H1 (cell line): ENCODE measurements around the gene KRT3. TPM values are rescaled to one million over a fixed set of nuclear protein-coding genes. Genes with fewer than 3 reads are reported as not detected.
A peak's percentile ranks its signal among the peaks of the same experiment; 100 is the strongest.

Source experiments
- CTCF ChIA-PET: fragments of 300-600 bp; sonication (Branson Sonifier 250); formaldehyde crosslinking; loops from one replicate; lab custom pipeline; 2021; ENCODE audit not compliant: partially characterized antibody; lab: Charles Lee
- POLR2A ChIA-PET: fragments of 300-600 bp; sonication (Branson Sonifier 250); formaldehyde crosslinking; loops from one replicate; lab custom pipeline; 2021; ENCODE audit warnings: inconsistent platforms; ENCODE audit not compliant: partially characterized antibody; lab: Charles Lee
- DNase-seq, 2 experiments: peaks; one replicate each; pipeline versions ENCODE4 v3.0.0 to v3.0.0-alpha.2; 2010 to 2022; ENCODE audit warnings: low spot score in 2 of 2, low read depth in 1 of 2, mixed read lengths in 1 of 2
- FAIRE-seq: peaks from 2 replicates; lab custom pipeline; 2011; peaks lifted over from hg19 to GRCh38; lab: Jason Lieb, UNC
- H2AFZ ChIP-seq: 2 replicates; pipeline ENCODE4 v1.8.1; 2012; ENCODE audit warnings: low read length, inconsistent platforms
- H2AK5ac ChIP-seq: 2 replicates; pipeline ENCODE4 v1.6.1; 2013; ENCODE audit warnings: low read depth, low read length
- H2BK120ac ChIP-seq: replicated peaks from 2 replicates; pipeline ENCODE3; 2013; ENCODE audit warnings: low read depth, low read length, inconsistent platforms
- H2BK12ac ChIP-seq: 2 replicates; pipeline ENCODE4 v1.6.1; 2013; ENCODE audit warnings: low read depth, low read length
- H2BK15ac ChIP-seq: 2 replicates; pipeline ENCODE4 v1.6.1; 2013; ENCODE audit warnings: low read length
- H2BK20ac ChIP-seq: 2 replicates; pipeline ENCODE4 v1.6.1; 2013; ENCODE audit warnings: low read length
- H2BK5ac ChIP-seq: 2 replicates; pipeline ENCODE4 v1.6.1; 2013; ENCODE audit warnings: low read depth, low read length
- H3K14ac ChIP-seq: 2 replicates; pipeline ENCODE4 v1.6.1; 2013; ENCODE audit warnings: inconsistent platforms; ENCODE audit not compliant: insufficient read length
- H3K18ac ChIP-seq: 2 replicates; pipeline ENCODE4 v1.6.1; 2013; ENCODE audit warnings: low read length; ENCODE audit errors: extremely low read depth
- H3K23ac ChIP-seq: 2 replicates; pipeline ENCODE4 v1.6.1; 2013; ENCODE audit warnings: inconsistent platforms; ENCODE audit not compliant: insufficient read length
- H3K23me2 ChIP-seq: 2 replicates; pipeline ENCODE4 v1.6.1; 2013; ENCODE audit warnings: low read depth, low read length
- H3K27ac ChIP-seq: 2 replicates; pipeline ENCODE4 v1.6.1; 2011; ENCODE audit warnings: low read depth, low read length, inconsistent platforms
- H3K27me3 ChIP-seq, 4 experiments: replicated peaks in 1 of 4; 1 replicate in 1 of 4; 2 replicates in 3 of 4; pipeline versions ENCODE4 v1.6.1 to v1.8.1; 2011 to 2013; ENCODE audit warnings: low read length in 3 of 4, mild to moderate bottlenecking in 3 of 4, inconsistent platforms in 2 of 4, mixed read lengths in 2 of 4, moderate library complexity in 1 of 4; ENCODE audit not compliant: control insufficient read depth in 3 of 4, insufficient read depth in 3 of 4; ENCODE audit errors: extremely low read depth in 1 of 4
- H3K36me3 ChIP-seq, 4 experiments: 2 replicates each; pipeline versions ENCODE4 v1.6.1 to v1.8.1; 2011 to 2013; ENCODE audit warnings: mild to moderate bottlenecking in 4 of 4, low read length in 3 of 4, moderate library complexity in 2 of 4, control low read depth in 1 of 4, inconsistent platforms in 1 of 4; ENCODE audit not compliant: insufficient read depth in 4 of 4, control insufficient read depth in 2 of 4
- H3K4ac ChIP-seq: replicated peaks from 2 replicates; pipeline ENCODE3; 2013; ENCODE audit warnings: low read length, low read depth, mixed read lengths, inconsistent platforms; ENCODE audit not compliant: insufficient read length
- H3K4me1 ChIP-seq, 4 experiments: replicated peaks in 1 of 4; 1 replicate in 1 of 4; 2 replicates in 3 of 4; pipeline versions ENCODE4 v1.6.1 to v1.8.1; 2011 to 2013; ENCODE audit warnings: low read length in 3 of 4, inconsistent platforms in 2 of 4, mixed read lengths in 1 of 4; ENCODE audit not compliant: insufficient read depth in 4 of 4, control insufficient read depth in 3 of 4
- H3K4me2 ChIP-seq, 2 experiments: 2 replicates each; pipeline versions ENCODE4 v1.6.1 to v1.8.1; 2011 to 2013; ENCODE audit warnings: low read depth in 2 of 2, low read length in 2 of 2, control low read depth in 1 of 2, inconsistent platforms in 1 of 2, mild to moderate bottlenecking in 1 of 2; ENCODE audit not compliant: insufficient read depth in 1 of 2
- H3K4me3 ChIP-seq, 4 experiments: fragments of 200-600, 300-600 bp in 1 of 4; sonication (generic), shearing (Covaris generic), sonication (Bioruptor Twin) in 1 of 4; 2 replicates each; pipeline versions ENCODE4 v1.5.1 to v1.8.1; 2011 to 2016; ENCODE audit warnings: low read length in 4 of 4, low read depth in 3 of 4, control low read depth in 2 of 4, inconsistent platforms in 2 of 4, mild to moderate bottlenecking in 2 of 4, mixed read lengths in 1 of 4, moderate library complexity in 1 of 4; ENCODE audit not compliant: insufficient read depth in 2 of 4; ENCODE audit errors: extremely low read depth in 1 of 4
- H3K56ac ChIP-seq: replicated peaks from 2 replicates; pipeline ENCODE3; 2013; ENCODE audit warnings: low read depth, mild to moderate bottlenecking, mixed read lengths, low read length, inconsistent platforms; ENCODE audit not compliant: insufficient read length
- H3K79me1 ChIP-seq: 2 replicates; pipeline ENCODE4 v1.6.1; 2013; ENCODE audit warnings: low read depth, low read length, control low read depth
- H3K79me2 ChIP-seq, 2 experiments: 2 replicates each; pipeline versions ENCODE4 v1.6.1 to v1.8.1; 2012 to 2013; ENCODE audit warnings: low read length in 2 of 2, mild to moderate bottlenecking in 2 of 2, inconsistent platforms in 1 of 2; ENCODE audit not compliant: insufficient read depth in 2 of 2, control insufficient read depth in 1 of 2
- H3K9ac ChIP-seq, 4 experiments: replicated peaks in 1 of 4; 1 replicate in 1 of 4; 2 replicates in 3 of 4; pipeline versions ENCODE4 v1.6.1 to v1.8.1; 2011 to 2013; ENCODE audit warnings: low read depth in 3 of 4, low read length in 3 of 4, control low read depth in 2 of 4, mild to moderate bottlenecking in 2 of 4, moderate library complexity in 2 of 4, inconsistent platforms in 1 of 4; ENCODE audit errors: extremely low read depth in 1 of 4
- H3K9me3 ChIP-seq, 2 experiments: 2 replicates each; pipeline versions ENCODE4 v1.6.1 to v1.8.1; 2012 to 2013; ENCODE audit warnings: mild to moderate bottlenecking in 2 of 2, moderate library complexity in 2 of 2, control low read depth in 1 of 2, inconsistent platforms in 1 of 2, low read depth in 1 of 2, low read length in 1 of 2, mixed read lengths in 1 of 2; ENCODE audit not compliant: insufficient read depth in 2 of 2
- H4K20me1 ChIP-seq, 2 experiments: replicated peaks in 1 of 2; 2 replicates each; pipeline versions ENCODE3 to v1.8.1; 2011 to 2013; ENCODE audit warnings: inconsistent platforms in 2 of 2, low read length in 2 of 2, mild to moderate bottlenecking in 1 of 2; ENCODE audit not compliant: insufficient read depth in 2 of 2, control insufficient read depth in 1 of 2
- H4K5ac ChIP-seq: 2 replicates; pipeline ENCODE4 v1.6.1; 2013; ENCODE audit warnings: low read length, low read depth, mixed read lengths, inconsistent platforms; ENCODE audit not compliant: insufficient read length
- H4K8ac ChIP-seq: 2 replicates; pipeline ENCODE4 v1.8.0; 2013; ENCODE audit warnings: mild to moderate bottlenecking, moderate library complexity, low read length, inconsistent platforms; ENCODE audit not compliant: insufficient read depth; ENCODE audit errors: extremely low read depth
- H4K91ac ChIP-seq: replicated peaks from 2 replicates; pipeline ENCODE3; 2013; ENCODE audit warnings: low read length, mixed read lengths, inconsistent platforms; ENCODE audit not compliant: insufficient read length
- CBX8 ChIP-seq: fragments of 300-800, 300-1000 bp; sonication (generic); IDR thresholded peaks from 2 replicates; pipeline ENCODE4 v1.7.1; 2016; ENCODE audit warnings: low read depth, low read length, borderline replicate concordance
- CEBPB ChIP-seq: IDR thresholded peaks from 2 replicates; pipeline ENCODE4 v1.6.1; 2012; ENCODE audit warnings: low read depth, low read length
- EGR1 ChIP-seq: IDR thresholded peaks from 2 replicates; pipeline ENCODE4 v1.6.1; 2011; ENCODE audit warnings: low read depth, low read length, borderline replicate concordance
- HDAC2 ChIP-seq, 2 experiments: fragments of 300-600 bp in 1 of 2; sonication (generic) in 1 of 2; IDR thresholded peaks; 2 replicates each; pipeline ENCODE4 v1.6.1; 2011 to 2012; ENCODE audit warnings: low read depth in 2 of 2, low read length in 2 of 2, mild to moderate bottlenecking in 2 of 2, moderate library complexity in 2 of 2, borderline replicate concordance in 1 of 2, inconsistent platforms in 1 of 2
- JUN ChIP-seq: IDR thresholded peaks from 2 replicates; pipeline ENCODE4 v1.6.1; 2011; ENCODE audit warnings: low read depth, mild to moderate bottlenecking, improper control_type of control experiment, low read length
- KDM5A ChIP-seq: fragments of 200-600 bp; IDR thresholded peaks from 2 replicates; pipeline ENCODE4 v1.7.1; 2012; ENCODE audit warnings: mild to moderate bottlenecking, low read length, inconsistent platforms, mixed read lengths
- RAD21 ChIP-seq, 2 experiments: IDR thresholded peaks in 1 of 2; conservative IDR thresholded peaks in 1 of 2; 2 replicates each; pipeline ENCODE4 v1.6.1; 2011; ENCODE audit warnings: low read depth in 2 of 2, low read length in 2 of 2, improper control_type of control experiment in 1 of 2, inconsistent platforms in 1 of 2, mild to moderate bottlenecking in 1 of 2, moderate library complexity in 1 of 2
- SAP30 ChIP-seq: fragments of 300-600 bp; sonication (generic); IDR thresholded peaks from 2 replicates; pipeline ENCODE4 v1.7.1; 2012; ENCODE audit warnings: low read length, moderate library complexity, mild to moderate bottlenecking, inconsistent platforms; ENCODE audit not compliant: insufficient read depth, insufficient replicate concordance
- SIRT6 ChIP-seq: IDR thresholded peaks from one replicate; pipeline ENCODE4 v1.7.1; 2012; ENCODE audit warnings: low read length, inconsistent platforms
- SP4 ChIP-seq: IDR thresholded peaks from 2 replicates; pipeline ENCODE4 v1.6.1; 2012; ENCODE audit warnings: low read length, inconsistent platforms
- WGBS, 2 experiments: shearing (Covaris generic) in 1 of 2; methylation state at CpG; one replicate each; pipeline versions ENCODE4 v1.1.6 to v1.1.7; 2013 to 2015; ENCODE audit warnings: low lambda C conversion rate in 2 of 2, mixed read lengths in 2 of 2, inconsistent platforms in 1 of 2, low coverage in 1 of 2, missing lambda C conversion rate in 1 of 2; ENCODE audit not compliant: insufficient replicate concordance in 2 of 2, insufficient coverage in 1 of 2, insufficient read length in 1 of 2; ENCODE audit errors: extremely low coverage in 1 of 2, missing lambda C conversion rate in 1 of 2; 5-methylcytosine and 5-hydroxymethylcytosine counted together
- polyA plus RNA-seq, 7 experiments: library from polyadenylated mRNA; depleted of rRNA in 3 of 7; stranded (reverse) in 5 of 7; unstranded in 2 of 7; fragments of >200 nt in 5 of 7; fragments of 200-250 nt in 2 of 7; gene quantifications; 1 replicate in 5 of 7; 2 replicates in 1 of 7; 4 replicates in 1 of 7; pipeline versions ENCODE4 v1.2.1 to v1.2.3, GENCODE V29; 2011 to 2013; ENCODE audit warnings: missing spikeins in 2 of 7, mixed read lengths in 2 of 7
- total RNA-seq: library from RNA; stranded (reverse); fragmentation: NEBNext Ultra II Directional; extraction: Animal tissue kit (Norgen Biotek cat#: 25700); gene quantifications from 2 replicates; pipeline ENCODE4 v1.2.1, GENCODE V29; 2021
- TF ChIP-seq, protein P1 (sequence below): IDR thresholded peaks from 2 replicates; pipeline ENCODE4 v1.6.1; 2012; ENCODE audit warnings: inconsistent platforms

Gene KRT3
- total and polyA plus RNA-seq, 2 of the 8 experiments (the other 6 are each of a cell fraction or from before 2014, with no cell fraction given) = not detected

DNA sequence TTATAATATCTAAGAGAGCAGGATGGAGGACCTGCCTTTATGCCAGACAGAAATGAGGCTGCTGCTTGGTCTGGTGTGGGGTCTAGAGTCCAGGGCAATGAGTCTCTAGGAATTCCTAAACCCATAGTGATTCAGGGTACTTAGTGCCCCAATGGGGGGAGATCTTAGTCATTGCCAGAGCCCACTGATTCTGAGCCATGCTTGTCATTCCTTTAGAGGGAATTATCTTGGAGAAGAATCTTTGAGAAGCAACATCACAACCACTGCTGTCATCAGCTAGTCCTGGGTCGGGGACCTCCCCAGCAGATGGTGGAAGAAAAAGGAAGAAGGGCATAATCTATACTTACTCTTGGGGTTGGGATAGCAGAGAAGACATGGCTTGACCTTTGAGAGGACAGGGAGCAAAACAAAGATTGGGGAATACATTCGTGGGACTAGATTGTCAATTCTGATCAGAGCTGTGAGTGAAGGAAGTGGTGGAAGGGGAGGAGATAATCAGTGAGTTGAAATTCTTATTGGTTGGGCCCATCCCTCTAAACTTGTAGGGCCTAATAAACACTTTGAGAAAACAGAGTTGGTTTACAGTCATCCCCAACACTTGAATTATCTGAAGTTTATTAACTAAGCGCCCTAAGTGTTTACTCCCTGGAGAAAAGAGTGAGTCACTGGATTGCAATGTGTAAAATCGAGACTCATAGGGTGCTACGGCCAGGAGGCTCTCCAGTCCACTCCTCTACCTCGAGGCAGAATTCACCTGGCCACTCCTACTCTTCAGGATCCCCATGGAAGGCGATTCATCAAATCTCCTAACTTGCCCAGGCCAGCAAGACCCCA is 3.0 kb upstream of the KRT3 start:
- Histone ChIP-seq H2AFZ (no peak overlapping the region), H3K9me3 (no peaks in the 10 kb centered on the region; a peak in 1 of 4 replicates), H4K8ac (no peak overlapping the region), H4K91ac (no peak overlapping the region), H3K23ac (no peak overlapping the region), H3K4me1 (peaks cover 0 to 11% (median 2%) of the 10 kb centered on the region in 4 experiments; a peak in 3 of 7 replicates), H2BK12ac (peak overlapping the region; percentile 84; the same call in 1 of the 2 replicates), H2BK120ac (no peak overlapping the region), H2AK5ac (peak overlapping the region; percentile 76; the same call in 1 of the 2 replicates), H4K20me1 (no peaks in the 10 kb centered on the region), H3K14ac (no peak overlapping the region), H3K4me3 (no peak overlapping the region), H2BK15ac (no peak overlapping the region; the same call in 1 of the 2 replicates), H3K79me1 (no peaks in the 10 kb centered on the region), H3K56ac (no peak overlapping the region), H3K4ac (no peak overlapping the region), H3K4me2 (no peak overlapping the region; a peak in 1 of 4 replicates), H2BK5ac (no peak overlapping the region; the same call in 1 of the 2 replicates), H3K18ac (no peak overlapping the region), H3K23me2 (peaks cover 2% of the 10 kb centered on the region; the same call in 1 of the 2 replicates), H3K27me3 (no peaks in the 10 kb centered on the region), H2BK20ac (no peak overlapping the region), H3K36me3 (no peaks in the 10 kb centered on the region), H3K27ac (no peak overlapping the region), H3K79me2 (no peaks in the 10 kb centered on the region), H4K5ac (no peak overlapping the region), H3K9ac (no peak overlapping the region)
- FAIRE-seq = no peak
- POLR2A ChIA-PET = no interaction called here
- WGBS, 2 experiments = 58% methylated on average over 7 of the region's 7 CpGs; no CpG with 5 or more reads in 1 of the 2 experiments
- CTCF ChIA-PET = interaction anchor here (1.9 kb wide), 1 partner anchor 27 kb away, joined by 4 read pairs; no protein-coding TSS in a partner anchor
- DNase-seq = no peak
- no peak for TF ChIP-seq JUN
- TF ChIP-seq RAD21 (IDR thresholded peaks at IDR 0.05 in 1 of 2, conservative IDR thresholded peaks at IDR 0.05 in 1 of 2; ENCODE audit: low read depth in 2 of 2, low read length in 2 of 2) = no peak
- TF ChIP-seq SIRT6 = no peak
- no peak for TF ChIP-seq CEBPB
- no peak for TF ChIP-seq EGR1
- TF ChIP-seq SAP30 = no peak
- no peak for TF ChIP-seq CBX8
- TF ChIP-seq HDAC2 (IDR thresholded peaks at IDR 0.05; ENCODE audit: borderline replicate concordance in 1 of 2, low read depth in 2 of 2, low read length in 2 of 2) = no peak
- no peak for TF ChIP-seq KDM5A
- TF ChIP-seq, protein P1, sequence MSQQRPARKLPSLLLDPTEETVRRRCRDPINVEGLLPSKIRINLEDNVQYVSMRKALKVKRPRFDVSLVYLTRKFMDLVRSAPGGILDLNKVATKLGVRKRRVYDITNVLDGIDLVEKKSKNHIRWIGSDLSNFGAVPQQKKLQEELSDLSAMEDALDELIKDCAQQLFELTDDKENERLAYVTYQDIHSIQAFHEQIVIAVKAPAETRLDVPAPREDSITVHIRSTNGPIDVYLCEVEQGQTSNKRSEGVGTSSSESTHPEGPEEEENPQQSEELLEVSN = no peak
- TF ChIP-seq SP4 = no peak
